ENCODE results near the gene APP.

APP gene

GRCh38 chr21:26123012-26123411 is 47.6 kb downstream of the APP start:
- no peak for ATAC-seq
- TF ChIP-seq PATZ1 (CRISPR knock-in tag; IDR thresholded peaks at IDR 0.05; ENCODE audit: borderline replicate concordance) (no peak), PPARA (CRISPR knock-in tag; IDR thresholded peaks at IDR 0.05; ENCODE audit: borderline replicate concordance) (no peak), CREB5 (CRISPR knock-in tag; IDR thresholded peaks at IDR 0.05; ENCODE audit: low read depth) (no peak), ESRRG (CRISPR knock-in tag; IDR thresholded peaks at IDR 0.05) (no peak), ISL1 (CRISPR knock-in tag; IDR thresholded peaks at IDR 0.05) (0 out of 2 replicates have a peak, but pooled peaks have one; percentile 7), SNAI2 (CRISPR knock-in tag; IDR thresholded peaks at IDR 0.05) (no peak)

- TF ChIP-seq PPARA (CRISPR knock-in tag; IDR thresholded peaks at IDR 0.05; ENCODE audit: borderline replicate concordance) (no peak), TOX (CRISPR knock-in tag; IDR thresholded peaks at IDR 0.05; ENCODE audit: borderline replicate concordance) (no peak), TCF4 (CRISPR knock-in tag; IDR thresholded peaks at IDR 0.05; ENCODE audit: borderline replicate concordance) (no peak), ESRRG (CRISPR knock-in tag; IDR thresholded peaks at IDR 0.05) (no peak), TSHZ2 (CRISPR knock-in tag; IDR thresholded peaks at IDR 0.05) (no peak), ISL1 (CRISPR knock-in tag; IDR thresholded peaks at IDR 0.05) (no peak), ZNF8 (CRISPR knock-in tag; IDR thresholded peaks at IDR 0.05) (no peak), RARB (CRISPR knock-in tag; IDR thresholded peaks at IDR 0.05) (no peak), ZNF565 (CRISPR knock-in tag; conservative IDR thresholded peaks at IDR 0.05; ENCODE audit: low read depth) (no peak), CREB5 (CRISPR knock-in tag; IDR thresholded peaks at IDR 0.05; ENCODE audit: low read depth) (no peak), POU6F1 (CRISPR knock-in tag; IDR thresholded peaks at IDR 0.05; ENCODE audit: borderline replicate concordance, low read depth) (no peak), OSR1 (CRISPR knock-in tag; IDR thresholded peaks at IDR 0.05) (no peak), SNAI2 (CRISPR knock-in tag; IDR thresholded peaks at IDR 0.05) (no peak), ZFP30 (CRISPR knock-in tag; IDR thresholded peaks at IDR 0.05) (no peak), CSDC2 (CRISPR knock-in tag; IDR thresholded peaks at IDR 0.05) (no peak), ZFP3 (CRISPR knock-in tag; IDR thresholded peaks at IDR 0.05) (no peak), ARNTL (CRISPR knock-in tag; IDR thresholded peaks at IDR 0.05; ENCODE audit: borderline replicate concordance, low read depth) (no peak), PATZ1 (CRISPR knock-in tag; IDR thresholded peaks at IDR 0.05; ENCODE audit: borderline replicate concordance) (no peak)
- ATAC-seq: no peak
These were observed 49.7 kb downstream of the APP start for GRCh38 chr21:26120828-26121227.

GRCh38 chr21:26119906-26120305 is 50.7 kb downstream of the APP start:
- ATAC-seq: no peak
- no peak for TF ChIP-seq ZNF8 (CRISPR knock-in tag; IDR thresholded peaks at IDR 0.05)
- TF ChIP-seq PATZ1 (CRISPR knock-in tag; IDR thresholded peaks at IDR 0.05; ENCODE audit: borderline replicate concordance): no peak
- TF ChIP-seq ZNF70 (CRISPR knock-in tag; IDR thresholded peaks at IDR 0.05): no peak
- no peak for TF ChIP-seq SNAI2 (CRISPR knock-in tag; IDR thresholded peaks at IDR 0.05)
- no peak for TF ChIP-seq CSRNP3 (CRISPR knock-in tag; IDR thresholded peaks at IDR 0.05)
- no peak for TF ChIP-seq POU6F1 (CRISPR knock-in tag; IDR thresholded peaks at IDR 0.05; ENCODE audit: borderline replicate concordance, low read depth)
- no peak for TF ChIP-seq BACH2 (CRISPR knock-in tag; IDR thresholded peaks at IDR 0.05; ENCODE audit: borderline replicate concordance)
- TF ChIP-seq ESRRG (CRISPR knock-in tag; IDR thresholded peaks at IDR 0.05): no peak
- no peak for TF ChIP-seq OSR1 (CRISPR knock-in tag; IDR thresholded peaks at IDR 0.05)
